OCI-LY7 (cell line): ENCODE results near the gene IGF1R. TPM values are rescaled to one million over a fixed set of nuclear protein-coding genes. Genes with fewer than 3 reads are reported as not detected.

Experiments
- BruUV-seq: library from RNA; stranded (reverse); fragments of 400-500 nt; replicated peaks from 2 replicates; lab custom pipeline; 2021; lab: Mats Ljungman, UMichigan
- CTCF ChIA-PET: fragments of 300-600 bp; sonication (Branson Sonifier 250); formaldehyde crosslinking; loops from one replicate; lab custom pipeline; 2022; ENCODE audit warnings: antibody characterized with exemption; ENCODE audit not compliant: unreplicated experiment; lab: Charles Lee
- POLR2A ChIA-PET: fragments of 300-600 bp; sonication (Branson Sonifier 250); formaldehyde crosslinking; loops from one replicate; lab custom pipeline; 2022; ENCODE audit warnings: antibody characterized with exemption; lab: Charles Lee
- DNase-seq: peaks from one replicate; pipeline ENCODE4 v3.0.0-alpha.2; 2015; ENCODE audit warnings: low spot score
- H2AFZ ChIP-seq: fragments of 200-600 bp; sonication (generic), shearing (Covaris generic); 2 replicates; pipeline ENCODE4 v1.6.1; 2014; ENCODE audit warnings: mild to moderate bottlenecking, antibody characterized with exemption, low read length, moderate library complexity
- H3K27ac ChIP-seq: fragments of 200-600 bp; sonication (generic); 2 replicates; pipeline ENCODE4 v1.5.1; 2014; ENCODE audit warnings: mixed run types, low read depth, mild to moderate bottlenecking, moderate library complexity, low read length, inconsistent platforms; ENCODE audit not compliant: poor library complexity, severe bottlenecking
- H3K36me3 ChIP-seq: fragments of 200-600 bp; sonication (generic); 2 replicates; pipeline ENCODE4 v1.6.1; 2014; ENCODE audit warnings: mild to moderate bottlenecking, antibody characterized with exemption, low read length, moderate library complexity, mixed read lengths; ENCODE audit not compliant: insufficient read depth
- H3K4me1 ChIP-seq: fragments of 200-600 bp; sonication (generic); 2 replicates; pipeline ENCODE4 v1.5.1; 2014; ENCODE audit warnings: mild to moderate bottlenecking, low read length; ENCODE audit not compliant: insufficient read depth, poor library complexity, severe bottlenecking
- H3K4me2 ChIP-seq: fragments of 200-600 bp; sonication (generic); 2 replicates; pipeline ENCODE4 v1.6.1; 2014; ENCODE audit warnings: mild to moderate bottlenecking, low read length
- H3K4me3 ChIP-seq: fragments of 200-600 bp; sonication (generic); 2 replicates; pipeline ENCODE4 v1.5.1; 2014; ENCODE audit warnings: mild to moderate bottlenecking, low read depth, low read length; ENCODE audit not compliant: poor library complexity, severe bottlenecking
- H3K79me2 ChIP-seq: fragments of 200-600 bp; sonication (generic); 2 replicates; pipeline ENCODE4 v1.6.1; 2016; ENCODE audit warnings: low read depth, mild to moderate bottlenecking, low read length, moderate library complexity, mixed read lengths; ENCODE audit not compliant: insufficient read depth
- H3K9me2 ChIP-seq: fragments of 200-600 bp; sonication (generic); 2 replicates; pipeline ENCODE4 v1.6.1; 2016; ENCODE audit warnings: mild to moderate bottlenecking, low read length, mixed read lengths; ENCODE audit not compliant: insufficient read depth
- H3K9me3 ChIP-seq: fragments of 200-600 bp; sonication (generic); 2 replicates; pipeline ENCODE4 v1.6.1; 2014; ENCODE audit warnings: mild to moderate bottlenecking, mixed run types, low read length, mixed read lengths
- H4K20me1 ChIP-seq: fragments of 200-600 bp; sonication (generic); 2 replicates; pipeline ENCODE4 v1.6.1; 2014; ENCODE audit warnings: mild to moderate bottlenecking, antibody characterized with exemption, low read length, moderate library complexity, mixed read lengths; ENCODE audit not compliant: insufficient read depth
- CTCF ChIP-seq: fragments of 200-600 bp; sonication (generic); conservative IDR thresholded peaks from 2 replicates; pipeline ENCODE4 v1.5.1; 2014; ENCODE audit warnings: mild to moderate bottlenecking, antibody characterized with exemption, low read length, moderate library complexity, mixed read lengths
- EZH2phosphoT487 ChIP-seq: fragments of 200-600 bp; sonication (generic); IDR thresholded peaks from 2 replicates; pipeline ENCODE4 v1.6.1; 2018; ENCODE audit warnings: low read depth, borderline replicate concordance, mild to moderate bottlenecking, mixed run types, antibody characterized with exemption, low read length, moderate library complexity, mixed read lengths
- intact Hi-C: fragments of 100-400 bp; cut with micrococcal nuclease; formaldehyde crosslinking; loops from one replicate; pipeline ENCODE4 v1.10.0; 2022; ENCODE audit not compliant: unreplicated experiment
- microRNA-seq: library from miRNA; unstranded; fragments of <30 nt; microRNA quantifications from one replicate; pipeline ENCODE4 v1.2.0, GENCODE V29; 2022; ENCODE audit warnings: borderline replicate concordance
- small RNA-seq: library from RNA; depleted of rRNA; stranded (forward); fragments of <200 nt; gene quantifications from one replicate; pipeline ENCODE3, GENCODE V24; 2014
- total RNA-seq, 2 experiments: library from RNA; depleted of rRNA in 1 of 2; stranded (reverse); fragments of >200 nt in 1 of 2; shearing (Covaris generic) in 1 of 2; gene quantifications; 2 replicates each; pipeline ENCODE4 v1.2.3, GENCODE V29; 2014 to 2022

The IGF1R gene
- total RNA-seq, 2 experiments from 2014 or later: 26.5 to 29.1 TPM

GRCh38 chr15:99010768-99011167, 362.4 kb downstream of the IGF1R start:
- DNase-seq: no peak
- H3K9me3 ChIP-seq: no peaks in the 10 kb centered on the region
- POLR2A ChIA-PET: no interaction called here
- no peaks in the 10 kb centered on the region for H4K20me1 ChIP-seq
- H3K9me2 ChIP-seq: no peaks in the 10 kb centered on the region
- H3K4me1 ChIP-seq: no peaks in the 10 kb centered on the region
- no peaks in the 10 kb centered on the region for H3K79me2 ChIP-seq
- no peak overlapping the region for H3K27ac ChIP-seq
- H3K4me3 ChIP-seq: no peak overlapping the region
- intact Hi-C loops: no loop called here
- BruUV-seq: no TSS peak
- H2AFZ ChIP-seq: no peak overlapping the region
- TF ChIP-seq CTCF (no peak), EZH2phosphoT487 (no peak)
- CTCF ChIA-PET: no interaction called here
- no peaks in the 10 kb centered on the region for H3K36me3 ChIP-seq
- H3K4me2 ChIP-seq: no peak overlapping the region

Small RNAs within 50 kb of the gene (microRNA-seq; reads per million reads assigned to microRNA genes)
- 3.0 reads per million for gene MIR4714

Small RNAs within 50 kb of the gene (small RNA-seq; reads per million reads assigned to genes)
- gene MIR4714: not detected
